HUES48 (cell line): ENCODE results near the gene CASZ1.
A peak's percentile ranks its signal among the peaks of the same experiment; 100 is the strongest.

Experiments
- H3K27ac ChIP-seq: one replicate; pipeline ENCODE4 v1.7.0; 2013; ENCODE audit warnings: low read depth, low read length, inconsistent platforms
- H3K27me3 ChIP-seq: 2 replicates; pipeline ENCODE4 v1.6.1; 2013; ENCODE audit warnings: mild to moderate bottlenecking, low read length; ENCODE audit not compliant: control insufficient read depth, insufficient read depth
- H3K36me3 ChIP-seq: 2 replicates; pipeline ENCODE4 v1.6.1; 2013; ENCODE audit warnings: low read length; ENCODE audit not compliant: control insufficient read depth, insufficient read depth
- H3K4me1 ChIP-seq: 2 replicates; pipeline ENCODE4 v1.6.1; 2013; ENCODE audit warnings: mild to moderate bottlenecking, low read length; ENCODE audit not compliant: control insufficient read depth, insufficient read depth
- H3K4me3 ChIP-seq: 2 replicates; pipeline ENCODE4 v1.5.1; 2013; ENCODE audit warnings: mild to moderate bottlenecking, low read depth, low read length
- H3K9ac ChIP-seq: 2 replicates; pipeline ENCODE4 v1.6.1; 2013; ENCODE audit warnings: mild to moderate bottlenecking, low read depth, low read length, moderate library complexity
- H3K9me3 ChIP-seq: 2 replicates; pipeline ENCODE4 v1.6.1; 2013; ENCODE audit warnings: low read length; ENCODE audit not compliant: control insufficient read depth, insufficient read depth

The CASZ1 gene

GRCh38 chr1:10651793-10652192 lies 144.7 kb downstream of the CASZ1 start:
- peaks cover 10% of the 10 kb centered on the region; the same call in 1 of the 2 replicates for H3K27me3 ChIP-seq
- H3K27ac ChIP-seq = no peak overlapping the region
- H3K4me3 ChIP-seq = no peak overlapping the region

GRCh38 chr1:10651389-10651766 lies 145.1 kb downstream of the CASZ1 start:
- H3K4me1 ChIP-seq = peaks cover 10% of the 10 kb centered on the region
- H3K36me3 ChIP-seq = no peaks in the 10 kb centered on the region
- H3K27me3 ChIP-seq = peaks cover 10% of the 10 kb centered on the region; the same call in 1 of the 2 replicates
- H3K27ac ChIP-seq = no peak overlapping the region
- H3K9me3 ChIP-seq = no peaks in the 10 kb centered on the region
- no peak overlapping the region for H3K9ac ChIP-seq
- no peak overlapping the region for H3K4me3 ChIP-seq

More at GRCh38 chr1:10651793-10652192, 144.7 kb downstream of the CASZ1 start:
- Histone ChIP-seq H3K4me1 (peaks cover 10% of the 10 kb centered on the region), H3K36me3 (no peaks in the 10 kb centered on the region), H3K9me3 (no peaks in the 10 kb centered on the region), H3K9ac (no peak overlapping the region)

GRCh38 chr1:10650556-10651388 lies 145.7 kb downstream of the CASZ1 start:
- Histone ChIP-seq H3K27ac (no peak overlapping the region), H3K27me3 (peaks cover 10% of the 10 kb centered on the region; the same call in 1 of the 2 replicates), H3K4me3 (peak overlapping the region; percentile 16; the same call in 1 of the 2 replicates), H3K9me3 (no peaks in the 10 kb centered on the region), H3K9ac (no peak overlapping the region), H3K36me3 (no peaks in the 10 kb centered on the region), H3K4me1 (peaks cover 10% of the 10 kb centered on the region)

DNA sequence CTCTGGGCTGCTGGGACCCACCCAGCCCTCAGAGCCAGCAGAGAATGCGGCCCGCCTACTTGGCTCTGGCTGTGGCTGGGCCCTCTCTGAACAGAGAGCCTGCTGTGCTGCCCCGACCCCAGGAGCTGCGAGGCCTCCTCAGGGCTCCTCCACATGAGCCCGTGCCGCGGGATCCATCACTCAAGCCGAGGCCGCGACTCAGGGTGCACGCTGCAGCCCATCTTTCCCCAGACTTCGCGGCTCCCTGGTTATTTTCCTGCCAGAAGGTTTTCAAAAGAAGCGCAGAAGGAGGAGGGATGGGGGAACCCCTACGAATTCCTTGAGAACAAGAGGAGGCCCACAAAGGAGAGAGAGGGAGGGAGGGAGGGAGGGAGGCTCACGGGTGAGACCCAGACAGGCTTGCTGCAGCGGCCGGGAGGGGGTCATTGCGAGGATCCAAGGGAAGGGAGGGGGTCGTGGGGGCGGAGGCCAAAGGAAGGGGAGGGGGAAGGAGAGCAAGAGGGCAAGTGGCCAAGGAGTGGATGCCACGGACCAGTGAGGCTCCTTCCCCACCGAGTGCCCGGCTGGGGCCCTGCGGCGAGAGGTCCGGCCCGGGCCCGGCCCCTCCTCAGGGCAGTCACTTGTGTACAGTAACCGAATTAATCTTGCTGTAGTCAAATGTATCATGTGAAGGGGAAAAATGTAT lies 146.8 kb downstream of the CASZ1 start:
- Histone ChIP-seq H3K9ac (no peak overlapping the region), H3K9me3 (no peaks in the 10 kb centered on the region), H3K27me3 (peaks cover 10% of the 10 kb centered on the region; the same call in 1 of the 2 replicates), H3K36me3 (no peaks in the 10 kb centered on the region), H3K4me1 (peaks cover 10% of the 10 kb centered on the region), H3K4me3 (peak overlapping the region; percentile 39; the same call in 1 of the 2 replicates), H3K27ac (peak overlapping the region; percentile 53)

DNA sequence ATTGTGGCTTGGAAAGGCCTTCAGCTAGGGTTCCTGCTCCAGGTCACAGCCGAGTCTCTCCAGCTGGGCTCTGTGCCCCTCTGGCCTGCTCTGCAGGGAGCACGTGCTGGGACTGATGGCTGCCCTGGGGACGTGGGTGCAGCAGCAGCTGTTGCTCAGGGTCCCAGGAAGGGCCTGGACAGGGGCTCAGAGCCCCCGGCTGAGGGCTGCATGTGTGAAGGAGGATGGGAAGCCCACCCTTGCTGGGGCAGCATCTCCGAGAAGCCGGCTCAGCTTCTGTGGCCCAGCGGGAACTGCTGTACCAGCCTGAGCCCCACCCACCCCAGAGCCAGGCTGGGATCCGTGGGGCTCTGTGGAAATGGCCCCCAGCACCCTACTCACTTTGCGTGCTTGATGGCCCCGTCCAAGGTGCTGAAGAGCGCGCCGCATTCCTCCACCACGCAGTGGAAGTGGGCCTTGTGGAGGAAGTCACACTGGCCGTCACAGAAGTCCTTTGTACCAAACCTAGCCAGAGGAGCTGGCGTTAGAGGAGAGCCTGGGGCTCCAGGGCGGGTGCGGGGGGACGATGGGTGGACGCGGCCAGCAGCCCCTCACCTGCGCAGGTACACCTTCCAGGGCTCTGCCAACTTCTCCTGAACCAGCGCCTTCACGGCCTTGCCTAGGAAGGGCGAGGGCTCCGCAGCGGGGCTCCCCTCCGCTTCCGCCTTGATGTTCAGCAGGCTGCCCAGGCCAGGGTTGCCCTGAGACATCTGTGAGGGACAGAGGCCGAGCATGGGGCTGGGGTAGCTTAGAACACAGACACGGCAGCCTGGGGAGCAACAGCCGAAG lies 147.5 kb downstream of the CASZ1 start:
- peak overlapping the region; percentile 53 for H3K27ac ChIP-seq
- peaks cover 10% of the 10 kb centered on the region; the same call in 1 of the 2 replicates for H3K27me3 ChIP-seq
- peaks cover 10% of the 10 kb centered on the region for H3K4me1 ChIP-seq
- H3K36me3 ChIP-seq = no peaks in the 10 kb centered on the region
- H3K9me3 ChIP-seq = no peaks in the 10 kb centered on the region
- no peak overlapping the region for H3K9ac ChIP-seq
- H3K4me3 ChIP-seq = no peak overlapping the region; the same call in 1 of the 2 replicates

GRCh38 chr1:10647414-10648170 lies 148.9 kb downstream of the CASZ1 start:
- H3K36me3 ChIP-seq = no peaks in the 10 kb centered on the region
- peaks cover 10% of the 10 kb centered on the region for H3K4me1 ChIP-seq
- H3K4me3 ChIP-seq = no peak overlapping the region
- H3K9me3 ChIP-seq = no peaks in the 10 kb centered on the region
- no peak overlapping the region for H3K27ac ChIP-seq
- no peak overlapping the region for H3K9ac ChIP-seq
- peaks cover 10% of the 10 kb centered on the region; the same call in 1 of the 2 replicates for H3K27me3 ChIP-seq

DNA sequence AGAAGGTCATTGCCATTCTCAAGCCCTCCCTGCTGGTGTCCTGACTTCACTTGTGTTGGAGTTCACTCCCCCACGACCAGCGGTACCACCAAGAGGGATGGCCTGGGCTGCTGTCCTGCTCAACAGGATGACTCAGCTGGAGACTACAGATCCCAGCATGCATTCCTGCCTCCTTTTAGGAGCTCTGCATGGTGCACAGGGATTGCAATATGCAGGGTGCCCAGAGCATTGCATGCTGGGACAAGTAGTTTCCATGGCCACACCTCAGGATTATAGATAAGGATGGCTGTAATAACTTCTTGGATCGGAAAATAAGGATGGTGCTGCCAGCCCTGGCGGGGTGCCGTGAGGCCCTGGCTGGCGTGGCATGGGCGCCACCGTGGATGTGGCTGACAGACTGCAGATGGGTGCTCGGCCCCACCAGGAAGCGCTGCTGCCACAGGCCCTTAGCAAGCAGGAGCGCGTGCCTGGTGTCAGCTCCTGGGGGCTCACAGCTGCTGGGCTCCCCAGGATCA lies 150.0 kb downstream of the CASZ1 start:
- H3K27me3 ChIP-seq = peaks cover 5% of the 10 kb centered on the region; the same call in 1 of the 2 replicates
- H3K9ac ChIP-seq = no peak overlapping the region
- no peaks in the 10 kb centered on the region for H3K9me3 ChIP-seq
- H3K27ac ChIP-seq = no peak overlapping the region
- peaks cover 10% of the 10 kb centered on the region for H3K4me1 ChIP-seq
- no peaks in the 10 kb centered on the region for H3K36me3 ChIP-seq
- no peak overlapping the region for H3K4me3 ChIP-seq

- Histone ChIP-seq H3K27me3 (peaks cover 13% of the 10 kb centered on the region), H3K27ac (no peak overlapping the region), H3K4me3 (no peak overlapping the region), H3K36me3 (no peaks in the 10 kb centered on the region), H3K9ac (no peak overlapping the region), H3K4me1 (peaks cover 8% of the 10 kb centered on the region; the same call in 1 of the 2 replicates), H3K9me3 (no peaks in the 10 kb centered on the region)
Measured at GRCh38 chr1:10644307-10645128, 151.9 kb downstream of the CASZ1 start.

DNA sequence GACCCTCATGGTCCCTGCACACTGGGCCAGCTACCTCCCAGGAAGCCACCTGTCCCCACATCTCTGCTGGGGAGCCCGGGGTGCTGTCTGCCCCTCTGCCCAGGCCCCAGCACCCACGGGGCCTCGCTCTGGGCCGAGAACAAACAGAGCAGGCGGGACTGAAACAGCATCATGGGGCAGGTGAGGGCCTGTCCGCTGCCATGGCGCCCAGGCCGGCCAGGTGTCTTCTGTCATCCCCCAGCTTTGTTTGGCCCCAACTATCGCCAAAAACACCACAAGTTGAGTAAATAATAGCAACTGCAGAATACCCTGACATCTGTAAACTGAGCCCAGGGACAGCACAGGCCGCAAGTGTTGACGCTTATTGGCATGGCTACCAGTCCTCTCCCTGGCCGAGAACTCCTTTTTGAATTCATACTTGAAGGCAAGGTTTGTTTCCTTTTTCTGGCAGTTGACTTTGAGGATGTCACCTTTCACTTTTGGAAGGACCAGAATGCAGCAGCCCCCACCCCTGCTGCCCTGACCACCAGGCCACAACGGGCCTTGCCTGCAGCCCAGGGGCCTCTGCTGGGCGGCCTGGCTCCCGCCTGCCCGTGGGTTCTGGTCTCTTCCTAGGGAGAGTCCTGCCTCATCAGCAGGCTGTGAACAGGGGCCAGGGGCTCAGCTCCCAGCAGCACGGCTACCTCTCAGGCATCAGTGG lies 152.7 kb downstream of the CASZ1 start:
- no peaks in the 10 kb centered on the region for H3K36me3 ChIP-seq
- H3K9me3 ChIP-seq = no peaks in the 10 kb centered on the region
- H3K9ac ChIP-seq = no peak overlapping the region
- H3K4me3 ChIP-seq = no peak overlapping the region
- no peak overlapping the region for H3K27ac ChIP-seq
- peaks cover 5% of the 10 kb centered on the region; the same call in 1 of the 2 replicates for H3K4me1 ChIP-seq
- H3K27me3 ChIP-seq = peaks cover 18% of the 10 kb centered on the region
